GM21515 (cell line): ENCODE measurements around the gene GLRA2.
A peak's percentile ranks its signal among the peaks of the same experiment; 100 is the strongest.

Experiments
- ATAC-seq: cut with Tn5 transposase; IDR thresholded peaks from one replicate; pipeline ENCODE4 v1.9.1; 2021; ENCODE audit not compliant: unreplicated experiment

The GLRA2 gene

GRCh38 chrX:14529290-14529989 lies at the start of gene GLRA2:
Gene GLRA2, plus strand, starts transcription at chrX:14529536. Its CDS starts 522 bp downstream, at chrX:14530058.
- ATAC-seq = no peak

GRCh38 chrX:14489437-14489836 lies 39.9 kb upstream of the GLRA2 start:
- no peak for ATAC-seq

GRCh38 chrX:14491689-14492088 lies 37.6 kb upstream of the GLRA2 start:
- ATAC-seq = no peak

GRCh38 chrX:14496674-14497073 lies 32.7 kb upstream of the GLRA2 start:
- peak; percentile 35 for ATAC-seq

- peak; percentile 71 for ATAC-seq
Observed at GRCh38 chrX:14497184-14497666, 32.1 kb upstream of the GLRA2 start.

- ATAC-seq = no peak
Observed at GRCh38 chrX:14501327-14501726, 28.0 kb upstream of the GLRA2 start.

- no peak for ATAC-seq
Observed at GRCh38 chrX:14504960-14505538, 24.3 kb upstream of the GLRA2 start.

- ATAC-seq = no peak
Observed at GRCh38 chrX:14505648-14506047, 23.7 kb upstream of the GLRA2 start.

- ATAC-seq = no peak
Observed at GRCh38 chrX:14506866-14507265, 22.5 kb upstream of the GLRA2 start.

- no peak for ATAC-seq
Observed at GRCh38 chrX:14508025-14508690, 21.2 kb upstream of the GLRA2 start.

GRCh38 chrX:14509325-14510057 lies 19.8 kb upstream of the GLRA2 start:
- ATAC-seq = no peak

- ATAC-seq = no peak
Observed at GRCh38 chrX:14528629-14529289, 577 bp upstream of the GLRA2 start.

- ATAC-seq = no peak
Observed at GRCh38 chrX:14533867-14534266, 4.5 kb downstream of the GLRA2 start.

GRCh38 chrX:14546190-14546589 lies 16.9 kb downstream of the GLRA2 start:
- no peak for ATAC-seq

- ATAC-seq = no peak
Observed at GRCh38 chrX:14554131-14554715, 24.9 kb downstream of the GLRA2 start.

GRCh38 chrX:14564058-14564457 lies 34.7 kb downstream of the GLRA2 start:
- no peak for ATAC-seq

GRCh38 chrX:14573161-14573560 lies 43.8 kb downstream of the GLRA2 start:
- no peak for ATAC-seq

GRCh38 chrX:14581081-14581480 lies 51.7 kb downstream of the GLRA2 start:
- no peak for ATAC-seq

- ATAC-seq = no peak
Observed at GRCh38 chrX:14584548-14584947, 55.2 kb downstream of the GLRA2 start.

- ATAC-seq = no peak
Observed at GRCh38 chrX:14590216-14590615, 60.9 kb downstream of the GLRA2 start.
